Testis (tissue), 3 donors: Measurements from ENCODE around the gene PEX13. TPM values are rescaled to one million over a fixed set of nuclear protein-coding genes. Genes with fewer than 3 reads are reported as not detected.

Source experiments
- DNase-seq: peaks from one replicate; pipeline ENCODE4 v3.0.0-alpha.2; 2019
- H3K27ac ChIP-seq, 2 donors: fragments of 200-600 bp; sonication (generic); one replicate each; pipeline ENCODE4 v1.5.1; 2019
- H3K27me3 ChIP-seq: fragments of 200-600 bp; sonication (generic); one replicate; pipeline ENCODE4 v1.5.1; 2019
- H3K36me3 ChIP-seq: fragments of 200-600 bp; sonication (generic); one replicate; pipeline ENCODE4 v1.5.1; 2017; ENCODE audit warnings: low read depth; ENCODE audit errors: missing control alignments
- H3K4me1 ChIP-seq: fragments of 200-600 bp; sonication (generic); one replicate; pipeline ENCODE4 v1.5.1; 2019
- H3K4me3 ChIP-seq, 2 donors: fragments of 200-600 bp; sonication (generic); one replicate each; pipeline ENCODE4 v1.5.1; 2017 to 2019
- H3K9me3 ChIP-seq: fragments of 200-600 bp; sonication (generic); one replicate; pipeline ENCODE4 v1.5.1; 2017
- CTCF ChIP-seq, 3 experiments: fragments of 450-650 bp in 2 of 3; fragments of 200-600 bp in 1 of 3; sonication (generic) in 1 of 3; IDR thresholded peaks; one replicate each; pipeline ENCODE4 v1.5.1; 2016 to 2019; ENCODE audit warnings: antibody characterized with exemption in 3 of 3, mild to moderate bottlenecking in 2 of 3, moderate library complexity in 1 of 3
- POLR2A ChIP-seq: fragments of 450-650 bp; IDR thresholded peaks from one replicate; pipeline ENCODE4 v1.6.1; 2017; ENCODE audit warnings: antibody characterized with exemption, mild to moderate bottlenecking, moderate library complexity
- WGBS, 2 donors: methylation state at CpG; one replicate each; pipeline ENCODE4 v1.1.5; 2018; 5-methylcytosine and 5-hydroxymethylcytosine counted together
- intact Hi-C: fragments of 100-400 bp; cut with DNase I; formaldehyde crosslinking; loops from one replicate; pipeline ENCODE4 v1.15.1; 2023; ENCODE audit warnings: low total_unique reads
- polyA plus RNA-seq: library from polyadenylated mRNA; stranded (reverse); fragments of 350-450 nt; fragmentation: Illumina TruSeq; extraction: RNeasy Lipid Tissue Mini Kit (QIAGEN cat#74804); gene quantifications from one replicate; pipeline ENCODE4 v1.2.3, GENCODE V29; 2014; ENCODE audit warnings: low read depth, low replicate concordance; ENCODE audit not compliant: insufficient read depth
- total RNA-seq, 2 donors: library from RNA; depleted of rRNA; stranded (reverse); fragments of >200 nt; gene quantifications; one replicate each; pipeline ENCODE4 v1.2.3, GENCODE V29; 2016

Gene PEX13
- total and polyA plus RNA-seq, 3 donors from 2014 or later, result 34.6 to 44.3 (median 39.0) TPM

- TF ChIP-seq CTCF (IDR thresholded peaks at IDR 0.05), result no peak
- TF ChIP-seq POLR2A, result no peak
- H3K4me1 ChIP-seq, result peaks cover 5% of the 10 kb centered on the region
- H3K4me3 ChIP-seq, result no peak overlapping the region
- H3K9me3 ChIP-seq, result no peaks in the 10 kb centered on the region
- no peak overlapping the region for H3K27ac ChIP-seq
- 84 to 94% methylated on average over 3 of the region's 3 CpGs for WGBS, 2 donors
- no peaks in the 10 kb centered on the region for H3K27me3 ChIP-seq
- intact Hi-C loops, result no loop called here
- DNase-seq, result no peak
- H3K36me3 ChIP-seq, result peaks cover 3% of the 10 kb centered on the region
These were observed 25.3 kb downstream of the PEX13 start for GRCh38 chr2:61042807-61043206.

- no peak overlapping the region for H3K27ac ChIP-seq
- WGBS, 2 donors, result 72 to 76% methylated on average over 4 of the region's 4 CpGs
- H3K4me1 ChIP-seq, result peaks cover 5% of the 10 kb centered on the region
- intact Hi-C loops, result no loop called here
- H3K9me3 ChIP-seq, result no peaks in the 10 kb centered on the region
- TF ChIP-seq CTCF (IDR thresholded peaks at IDR 0.05) (no peak), POLR2A (no peak)
- no peak overlapping the region for H3K4me3 ChIP-seq
- H3K36me3 ChIP-seq, result peaks cover 3% of the 10 kb centered on the region
- no peaks in the 10 kb centered on the region for H3K27me3 ChIP-seq
- peak; percentile 25 for DNase-seq
These were observed 27.1 kb downstream of the PEX13 start for GRCh38 chr2:61044636-61045035.

GRCh38 chr2:61045226-61045625 is 27.7 kb downstream of the PEX13 start:
- Histone ChIP-seq H3K9me3 (no peaks in the 10 kb centered on the region), H3K27ac (no peak overlapping the region)
- WGBS, 2 donors, result 73 to 75% methylated on average over 2 of the region's 2 CpGs

GRCh38 chr2:61045999-61046398 is 28.5 kb downstream of the PEX13 start:
- H3K9me3 ChIP-seq, result no peaks in the 10 kb centered on the region
- no peak for DNase-seq
- H3K27me3 ChIP-seq, result no peaks in the 10 kb centered on the region
- H3K27ac ChIP-seq, result no peak overlapping the region
- no peak overlapping the region for H3K4me3 ChIP-seq
- no peak for TF ChIP-seq CTCF (IDR thresholded peaks at IDR 0.05)
- H3K4me1 ChIP-seq, result peaks cover 5% of the 10 kb centered on the region
- WGBS, 2 donors, result 57% methylated on average over 4 of the region's 4 CpGs
- H3K36me3 ChIP-seq, result peaks cover 3% of the 10 kb centered on the region
- intact Hi-C loops, result no loop called here

More at GRCh38 chr2:61045226-61045625, 27.7 kb downstream of the PEX13 start:
- DNase-seq, result no peak
- intact Hi-C loops, result no loop called here
- Histone ChIP-seq H3K4me1 (peaks cover 5% of the 10 kb centered on the region), H3K4me3 (no peak overlapping the region), H3K27me3 (no peaks in the 10 kb centered on the region), H3K36me3 (peaks cover 3% of the 10 kb centered on the region)
- no peak for TF ChIP-seq CTCF (IDR thresholded peaks at IDR 0.05)
- no peak for TF ChIP-seq POLR2A

- Histone ChIP-seq H3K4me1 (no peaks in the 10 kb centered on the region), H3K36me3 (no peaks in the 10 kb centered on the region), H3K27me3 (no peaks in the 10 kb centered on the region), H3K9me3 (no peaks in the 10 kb centered on the region), H3K27ac (no peak overlapping the region), H3K4me3 (no peak overlapping the region)
- 53 to 58% methylated on average over 2 of the region's 2 CpGs for WGBS, 2 donors
- TF ChIP-seq POLR2A, result no peak
- TF ChIP-seq CTCF (IDR thresholded peaks at IDR 0.05), result no peak
- DNase-seq, result no peak
- intact Hi-C loops, result no loop called here
These were observed 38.0 kb downstream of the PEX13 start for GRCh38 chr2:61055557-61055956.
